T-helper 1 cell (primary cell): ENCODE measurements around the gene MRPL40.

Experiments
- DNase-seq, 5 donors: peaks; one replicate each; pipeline ENCODE4 v3.0.0-alpha.2; 2012 to 2020

The MRPL40 gene

GRCh38 chr22:19463491-19464469, 31.4 kb downstream of the MRPL40 start:
- DNase-seq, result no peak

- no peak for DNase-seq
These were observed 32.2 kb downstream of the MRPL40 start for GRCh38 chr22:19464546-19464945.

GRCh38 chr22:19464975-19465374, 32.6 kb downstream of the MRPL40 start:
- no peak for DNase-seq

GRCh38 chr22:19466126-19466716, 33.9 kb downstream of the MRPL40 start:
- DNase-seq, result no peak

GRCh38 chr22:19466848-19467752, 34.8 kb downstream of the MRPL40 start:
- DNase-seq, result no peak

- DNase-seq, result no peak
These were observed 35.6 kb downstream of the MRPL40 start for GRCh38 chr22:19467912-19468311.

GRCh38 chr22:19469421-19469820, 37.1 kb downstream of the MRPL40 start:
- DNase-seq, result no peak

GRCh38 chr22:19470010-19470409, 37.7 kb downstream of the MRPL40 start:
- no peak for DNase-seq

GRCh38 chr22:19471572-19471971, 39.2 kb downstream of the MRPL40 start:
- DNase-seq, result no peak

GRCh38 chr22:19472233-19472632, 39.9 kb downstream of the MRPL40 start:
- DNase-seq, result no peak

GRCh38 chr22:19473578-19473977, 41.2 kb downstream of the MRPL40 start:
- no peak for DNase-seq

- DNase-seq, result no peak
These were observed 43.7 kb downstream of the MRPL40 start for GRCh38 chr22:19476023-19476422.

- DNase-seq, result peak in 1 of 5 donors; percentile 12
These were observed 45.1 kb downstream of the MRPL40 start for GRCh38 chr22:19477321-19478044.

- peak in 3 of 5 donors; percentile 9 to 13 (median 11) for DNase-seq
These were observed 45.9 kb downstream of the MRPL40 start for GRCh38 chr22:19478045-19478900.

- peak; percentile 65 to 85 (median 75) for DNase-seq
These were observed 46.6 kb downstream of the MRPL40 start, which contains the start of gene UFD1 for GRCh38 chr22:19478901-19479354. TSS of gene UFD1 (minus strand) at chr22:19479193. CDS start at chr22:19479085, 108 bp downstream.

GRCh38 chr22:19479355-19480172, 47.2 kb downstream of the MRPL40 start, which contains the start of gene CDC45:
TSS of gene CDC45 (plus strand) at chr22:19479920. CDS start at chr22:19479969, 49 bp downstream.
- DNase-seq, result peak; percentile 84 to 97 (median 91)

GRCh38 chr22:19480173-19480568, 47.8 kb downstream of the MRPL40 start:
- DNase-seq, result no peak

GRCh38 chr22:19480789-19481188, 48.4 kb downstream of the MRPL40 start:
- no peak for DNase-seq

GRCh38 chr22:19482297-19482696, 50.0 kb downstream of the MRPL40 start:
- DNase-seq, result no peak
